ENCODE measurements around the gene SLC6A8. TPM values are rescaled to one million over a fixed set of nuclear protein-coding genes. Genes with fewer than 3 reads are reported as not detected.
A peak's percentile ranks its signal among the peaks of the same experiment; 100 is the strongest.

Gene SLC6A8
- total RNA-seq, 1 donor from 2014 or later = 229 TPM

DNA sequence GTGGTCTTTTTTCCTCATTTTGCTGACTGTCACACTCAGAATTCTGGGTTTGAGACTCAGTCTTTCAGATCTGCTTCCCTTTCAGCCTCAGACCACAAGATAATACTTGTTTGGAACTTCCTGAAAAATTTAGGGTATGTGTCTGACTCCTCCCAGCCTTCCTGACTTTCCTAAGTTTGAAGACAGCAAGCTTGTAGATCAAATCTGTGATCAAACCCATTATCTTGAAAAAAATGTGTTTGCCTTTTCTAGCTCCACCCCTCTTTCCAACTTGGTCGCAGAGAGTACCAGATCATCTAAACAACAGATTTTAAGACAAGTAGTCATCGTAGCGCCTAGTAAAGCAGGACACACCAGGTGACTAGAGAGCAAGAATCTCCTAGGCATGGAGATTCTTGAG lies 26.5 kb downstream of the SLC6A8 start:
- Histone ChIP-seq H3K4me1 (peaks cover 7% of the 10 kb centered on the region), H3K4me3 (no peak overlapping the region), H3K36me3 (peaks cover 21% of the 10 kb centered on the region)

DNA sequence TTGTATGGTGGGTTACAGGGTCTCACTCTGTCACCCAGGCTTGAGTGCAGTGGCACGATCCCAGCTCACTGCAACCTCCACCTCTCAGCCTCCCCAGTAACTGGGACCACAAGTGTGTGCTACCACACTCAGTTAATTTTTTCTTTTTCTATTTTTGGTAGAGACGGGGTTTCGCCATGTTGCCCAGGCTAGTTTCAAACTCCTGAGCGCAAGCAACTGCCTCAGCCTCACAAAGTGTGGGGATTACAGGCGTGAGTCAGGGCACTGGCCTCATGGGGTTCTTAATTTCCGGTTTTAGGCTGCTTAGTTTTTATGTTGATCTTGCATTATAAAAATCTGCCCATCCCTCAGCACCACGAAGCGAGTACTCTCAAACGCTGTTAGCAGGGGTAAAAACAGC lies 29.7 kb downstream of the SLC6A8 start:
- H3K27ac ChIP-seq (replicated peaks) = no peak overlapping the region
- H3K36me3 ChIP-seq = peaks cover 39% of the 10 kb centered on the region
- peaks cover 7% of the 10 kb centered on the region for H3K4me1 ChIP-seq
- H3K9me3 ChIP-seq (replicated peaks) = no peaks in the 10 kb centered on the region
- TF ChIP-seq, protein P1, sequence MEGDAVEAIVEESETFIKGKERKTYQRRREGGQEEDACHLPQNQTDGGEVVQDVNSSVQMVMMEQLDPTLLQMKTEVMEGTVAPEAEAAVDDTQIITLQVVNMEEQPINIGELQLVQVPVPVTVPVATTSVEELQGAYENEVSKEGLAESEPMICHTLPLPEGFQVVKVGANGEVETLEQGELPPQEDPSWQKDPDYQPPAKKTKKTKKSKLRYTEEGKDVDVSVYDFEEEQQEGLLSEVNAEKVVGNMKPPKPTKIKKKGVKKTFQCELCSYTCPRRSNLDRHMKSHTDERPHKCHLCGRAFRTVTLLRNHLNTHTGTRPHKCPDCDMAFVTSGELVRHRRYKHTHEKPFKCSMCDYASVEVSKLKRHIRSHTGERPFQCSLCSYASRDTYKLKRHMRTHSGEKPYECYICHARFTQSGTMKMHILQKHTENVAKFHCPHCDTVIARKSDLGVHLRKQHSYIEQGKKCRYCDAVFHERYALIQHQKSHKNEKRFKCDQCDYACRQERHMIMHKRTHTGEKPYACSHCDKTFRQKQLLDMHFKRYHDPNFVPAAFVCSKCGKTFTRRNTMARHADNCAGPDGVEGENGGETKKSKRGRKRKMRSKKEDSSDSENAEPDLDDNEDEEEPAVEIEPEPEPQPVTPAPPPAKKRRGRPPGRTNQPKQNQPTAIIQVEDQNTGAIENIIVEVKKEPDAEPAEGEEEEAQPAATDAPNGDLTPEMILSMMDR (IDR thresholded peaks at IDR 0.05; ENCODE audit: borderline replicate concordance) = no peak
- DNase-seq = no peak
- H3K4me3 ChIP-seq = no peak overlapping the region
- intact Hi-C loops (cut with micrococcal nuclease) = no loop called here
- no peaks in the 10 kb centered on the region for H3K27me3 ChIP-seq (ENCODE audit: low read depth)

More for the DNA sequence above, 26.5 kb downstream of the SLC6A8 start:
- no peaks in the 10 kb centered on the region for H3K27me3 ChIP-seq (ENCODE audit: low read depth)
- no peak overlapping the region for H3K27ac ChIP-seq (replicated peaks)
- no peaks in the 10 kb centered on the region for H3K9me3 ChIP-seq (replicated peaks)
- TF ChIP-seq, protein P1 (IDR thresholded peaks at IDR 0.05; ENCODE audit: borderline replicate concordance) = no peak
- no peak for DNase-seq
- intact Hi-C loops (cut with micrococcal nuclease) = no loop called here

DNA sequence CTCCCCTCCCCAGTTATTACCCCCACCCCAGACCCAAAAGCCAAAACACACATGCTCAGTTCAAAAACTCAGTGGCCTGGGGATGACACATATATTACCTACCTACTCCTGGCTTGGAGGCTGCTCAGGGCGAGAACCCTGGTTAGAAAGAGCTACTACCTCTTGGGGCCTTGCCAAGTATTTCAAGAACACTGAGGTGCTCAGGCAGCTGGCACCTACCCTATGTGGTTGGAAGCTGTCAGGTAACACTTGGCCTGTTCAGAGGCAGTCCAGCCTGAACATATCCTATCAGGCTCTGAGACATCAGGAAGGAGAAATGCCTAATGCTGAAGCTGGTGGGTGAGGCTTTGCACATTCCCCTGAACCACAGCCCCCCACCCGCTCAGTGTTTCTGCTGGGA lies 31.5 kb downstream of the SLC6A8 start:
- Histone ChIP-seq H3K27ac (replicated peaks) (no peak overlapping the region), H3K36me3 (peaks cover 39% of the 10 kb centered on the region), H3K27me3 (ENCODE audit: low read depth) (no peaks in the 10 kb centered on the region), H3K4me1 (peaks cover 24% of the 10 kb centered on the region), H3K4me3 (no peak overlapping the region), H3K9me3 (replicated peaks) (no peaks in the 10 kb centered on the region)
- intact Hi-C loops (cut with micrococcal nuclease) = no loop called here
- DNase-seq = no peak
- TF ChIP-seq, protein P1 (IDR thresholded peaks at IDR 0.05; ENCODE audit: borderline replicate concordance) = no peak

DNA sequence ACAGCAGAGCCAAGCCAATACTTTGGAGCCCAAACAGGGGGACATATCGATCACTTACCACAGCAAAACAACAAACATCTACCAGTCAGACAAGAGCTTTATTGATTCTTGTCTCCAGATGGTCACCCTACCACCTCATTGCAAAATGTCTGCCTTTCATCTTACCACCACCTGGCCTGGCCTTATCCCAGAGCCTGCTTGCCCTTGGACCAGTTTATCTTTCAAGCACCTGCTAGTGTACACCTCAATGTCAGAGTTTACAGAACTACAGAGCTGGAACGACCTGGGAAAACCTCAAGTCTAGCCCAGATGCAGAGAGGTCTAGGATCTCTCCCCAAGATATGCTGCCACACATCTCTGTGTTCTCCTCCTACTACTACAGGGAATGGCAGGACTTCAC lies 32.0 kb downstream of the SLC6A8 start:
- no peak overlapping the region for H3K4me3 ChIP-seq
- no peak overlapping the region for H3K27ac ChIP-seq (replicated peaks)
- no peak for DNase-seq
- TF ChIP-seq, protein P1 (IDR thresholded peaks at IDR 0.05; ENCODE audit: borderline replicate concordance) = no peak
- peaks cover 24% of the 10 kb centered on the region for H3K4me1 ChIP-seq
- intact Hi-C loops (cut with micrococcal nuclease) = no loop called here
- H3K36me3 ChIP-seq = peaks cover 36% of the 10 kb centered on the region
- no peaks in the 10 kb centered on the region for H3K9me3 ChIP-seq (replicated peaks)
- no peaks in the 10 kb centered on the region for H3K27me3 ChIP-seq (ENCODE audit: low read depth)

DNA sequence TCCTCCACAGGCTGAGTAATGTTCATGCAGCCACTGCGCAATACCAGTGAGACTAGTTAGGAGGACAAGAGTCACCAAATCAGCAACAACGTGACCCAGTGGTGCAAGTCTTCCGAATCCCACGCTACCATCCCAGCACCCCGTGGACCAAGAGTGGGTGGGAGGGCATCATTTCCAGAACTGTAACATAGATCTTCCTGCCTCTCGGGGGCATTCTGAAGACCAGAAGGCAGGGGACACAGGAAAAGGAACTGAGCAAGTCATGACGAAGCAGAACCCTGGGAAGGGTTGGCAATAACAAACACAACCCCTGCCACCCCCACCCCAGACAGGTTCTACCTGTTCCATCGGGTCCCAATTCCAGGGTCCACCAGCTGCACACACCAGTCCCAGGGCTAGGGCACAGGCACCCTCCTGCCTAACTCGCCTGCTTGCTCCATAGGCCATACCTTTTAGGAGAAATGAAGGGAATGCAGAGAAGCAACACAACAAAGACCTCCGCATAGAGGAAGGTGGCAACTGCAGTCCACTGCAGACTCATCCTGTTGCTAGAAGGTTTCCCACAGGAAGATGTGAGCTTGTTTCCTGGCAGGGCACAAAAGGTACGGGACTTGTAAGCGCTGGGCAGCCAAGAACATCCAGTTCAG lies 35.1 kb downstream of the SLC6A8 start:
- no peak for DNase-seq
- peaks cover 55% of the 10 kb centered on the region for H3K4me1 ChIP-seq
- intact Hi-C loops (cut with micrococcal nuclease) = no loop called here
- TF ChIP-seq, protein P1 (IDR thresholded peaks at IDR 0.05; ENCODE audit: borderline replicate concordance) = no peak
- H3K27me3 ChIP-seq (ENCODE audit: low read depth) = no peaks in the 10 kb centered on the region
- no peaks in the 10 kb centered on the region for H3K9me3 ChIP-seq (replicated peaks)
- peak overlapping the region; percentile 93 for H3K27ac ChIP-seq (replicated peaks)
- H3K4me3 ChIP-seq = peak overlapping the region; percentile 81
- H3K36me3 ChIP-seq = peaks cover 24% of the 10 kb centered on the region

Measured in left ventricle myocardium inferior (tissue), 1 donor.